Esophagus muscularis mucosa (tissue), 4 donors: Measurements from ENCODE around the gene TMED8. TPM values are rescaled to one million over a fixed set of nuclear protein-coding genes. Genes with fewer than 3 reads are reported as not detected.

ENCODE experiments used
- DNase-seq: peaks from one replicate; pipeline ENCODE4 v3.0.0-alpha.2; 2017; ENCODE audit errors: extremely low spot score
- H3K27ac ChIP-seq, 4 donors: fragments of 200-600 bp; sonication (generic); replicated peaks in 1 of 4; 1 replicate in 3 of 4; 2 replicates in 1 of 4; pipeline ENCODE4 v1.5.1; 2016 to 2019; ENCODE audit warnings: mild to moderate bottlenecking in 1 of 4
- H3K27me3 ChIP-seq, 4 donors: fragments of 200-600 bp; sonication (generic); one replicate each; pipeline versions ENCODE4 v1.5.1 to v1.6.0; 2016 to 2019
- H3K36me3 ChIP-seq, 4 donors: fragments of 200-600 bp; sonication (generic); one replicate each; pipeline ENCODE4 v1.5.1; 2016 to 2019
- H3K4me1 ChIP-seq, 4 donors: fragments of 200-600 bp; sonication (generic); one replicate each; pipeline ENCODE4 v1.5.1; 2016 to 2019
- H3K4me3 ChIP-seq, 4 donors: fragments of 200-600 bp; sonication (generic); 1 replicate in 2 of 4; 2 replicates in 2 of 4; pipeline ENCODE4 v1.5.1; 2016 to 2019; ENCODE audit warnings: mild to moderate bottlenecking in 4 of 4, moderate library complexity in 1 of 4
- H3K9me3 ChIP-seq, 4 donors: fragments of 200-600 bp; sonication (generic); 1 replicate in 3 of 4; 2 replicates in 1 of 4; pipeline ENCODE4 v1.5.1; 2016 to 2019
- EP300 ChIP-seq: sonication (generic); formaldehyde crosslinking; IDR thresholded peaks from one replicate; pipeline ENCODE4 v1.6.1; 2017; ENCODE audit warnings: antibody characterized with exemption
- POLR2A ChIP-seq: fragments of 450-650 bp; IDR thresholded peaks from one replicate; pipeline ENCODE4 v1.6.1; 2017; ENCODE audit warnings: antibody characterized with exemption, moderate library complexity, mild to moderate bottlenecking, low read depth
- POLR2AphosphoS5 ChIP-seq, 2 donors: sonication (generic); formaldehyde crosslinking; IDR thresholded peaks; one replicate each; pipeline ENCODE4 v1.6.1; 2017; ENCODE audit warnings: antibody characterized with exemption in 2 of 2
- WGBS: methylation state at CpG from one replicate; pipeline ENCODE4 v1.1.5; 2018; 5-methylcytosine and 5-hydroxymethylcytosine counted together
- intact Hi-C: fragments of 100-400 bp; cut with DNase I; formaldehyde crosslinking; loops from one replicate; pipeline ENCODE4 v1.15.1; 2023
- total RNA-seq, 4 donors: library from RNA; depleted of rRNA; stranded (reverse); fragments of >200 nt; gene quantifications; one replicate each; pipeline versions ENCODE4 v1.1.0 to v1.2.1, GENCODE V29; 2016
- TF ChIP-seq, protein P1 (sequence below), 3 experiments: fragments of 200-600 bp in 2 of 3; fragments of 450-650 bp in 1 of 3; sonication (generic) in 2 of 3; IDR thresholded peaks; one replicate each; pipeline ENCODE4 v1.5.1; 2017 to 2019; ENCODE audit warnings: antibody characterized with exemption in 3 of 3, mild to moderate bottlenecking in 2 of 3, moderate library complexity in 1 of 3

TMED8 gene
- total RNA-seq, 4 donors from 2014 or later = 15.2 to 21.8 (median 16.7) TPM

DNA sequence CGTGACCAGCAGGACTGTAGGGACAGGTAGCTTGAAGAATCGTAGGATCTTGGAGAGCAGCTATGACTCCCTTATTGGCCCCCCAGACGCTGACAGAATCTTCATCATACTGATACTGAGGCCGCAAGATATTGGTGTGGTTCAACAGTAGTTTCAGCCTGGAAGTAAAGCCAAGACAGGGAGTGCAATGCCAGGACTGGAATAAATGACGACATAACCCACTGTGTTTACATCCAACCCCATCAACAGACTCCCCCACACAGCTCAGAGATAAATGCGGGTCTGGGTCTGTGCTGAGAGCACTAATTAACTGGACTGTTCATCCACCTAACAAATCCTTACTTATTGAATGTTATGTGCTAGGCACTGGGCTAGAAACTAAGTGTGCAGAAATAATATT lies 29.8 kb upstream of the TMED8 start:
- 64% methylated on average over 6 of the region's 6 CpGs for WGBS
- TF ChIP-seq, protein P1, sequence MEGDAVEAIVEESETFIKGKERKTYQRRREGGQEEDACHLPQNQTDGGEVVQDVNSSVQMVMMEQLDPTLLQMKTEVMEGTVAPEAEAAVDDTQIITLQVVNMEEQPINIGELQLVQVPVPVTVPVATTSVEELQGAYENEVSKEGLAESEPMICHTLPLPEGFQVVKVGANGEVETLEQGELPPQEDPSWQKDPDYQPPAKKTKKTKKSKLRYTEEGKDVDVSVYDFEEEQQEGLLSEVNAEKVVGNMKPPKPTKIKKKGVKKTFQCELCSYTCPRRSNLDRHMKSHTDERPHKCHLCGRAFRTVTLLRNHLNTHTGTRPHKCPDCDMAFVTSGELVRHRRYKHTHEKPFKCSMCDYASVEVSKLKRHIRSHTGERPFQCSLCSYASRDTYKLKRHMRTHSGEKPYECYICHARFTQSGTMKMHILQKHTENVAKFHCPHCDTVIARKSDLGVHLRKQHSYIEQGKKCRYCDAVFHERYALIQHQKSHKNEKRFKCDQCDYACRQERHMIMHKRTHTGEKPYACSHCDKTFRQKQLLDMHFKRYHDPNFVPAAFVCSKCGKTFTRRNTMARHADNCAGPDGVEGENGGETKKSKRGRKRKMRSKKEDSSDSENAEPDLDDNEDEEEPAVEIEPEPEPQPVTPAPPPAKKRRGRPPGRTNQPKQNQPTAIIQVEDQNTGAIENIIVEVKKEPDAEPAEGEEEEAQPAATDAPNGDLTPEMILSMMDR (IDR thresholded peaks at IDR 0.05) = no peak
- no peak for TF ChIP-seq POLR2AphosphoS5 (IDR thresholded peaks at IDR 0.05)
- no peak for DNase-seq
- Histone ChIP-seq H3K4me3 (no peak overlapping the region), H3K27me3 (no peaks in the 10 kb centered on the region), H3K27ac (no peak overlapping the region), H3K9me3 (no peaks in the 10 kb centered on the region), H3K4me1 (no peaks in the 10 kb centered on the region), H3K36me3 (no peaks in the 10 kb centered on the region)
- intact Hi-C loops = no loop called here

DNA sequence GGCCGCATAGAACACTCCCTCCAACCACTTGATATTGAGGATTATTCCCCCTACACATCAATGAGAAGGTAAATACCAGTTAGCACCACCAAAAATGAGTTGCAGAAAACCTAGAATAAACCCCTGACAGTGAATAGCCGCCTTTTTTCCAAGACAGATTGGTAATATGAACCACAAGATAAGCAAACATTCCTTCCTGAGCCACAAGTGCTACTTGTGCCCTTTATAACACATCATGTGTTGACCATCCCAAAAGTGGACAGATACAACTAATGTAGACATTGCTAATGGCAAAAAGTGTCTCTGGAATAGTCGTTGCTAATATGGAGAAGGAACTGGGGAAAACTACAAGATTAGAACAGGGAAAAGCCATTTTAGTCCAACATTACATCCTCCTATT lies 29.2 kb upstream of the TMED8 start:
- DNase-seq = no peak
- Histone ChIP-seq H3K27ac (no peak overlapping the region), H3K4me1 (no peaks in the 10 kb centered on the region), H3K9me3 (no peaks in the 10 kb centered on the region), H3K36me3 (no peaks in the 10 kb centered on the region), H3K4me3 (no peak overlapping the region), H3K27me3 (no peaks in the 10 kb centered on the region)
- 73% methylated on average over 3 of the region's 3 CpGs for WGBS
- TF ChIP-seq, protein P1 (IDR thresholded peaks at IDR 0.05) = no peak
- TF ChIP-seq EP300 (no peak), POLR2A (no peak), POLR2AphosphoS5 (IDR thresholded peaks at IDR 0.05) (no peak)
- intact Hi-C loops = no loop called here

DNA sequence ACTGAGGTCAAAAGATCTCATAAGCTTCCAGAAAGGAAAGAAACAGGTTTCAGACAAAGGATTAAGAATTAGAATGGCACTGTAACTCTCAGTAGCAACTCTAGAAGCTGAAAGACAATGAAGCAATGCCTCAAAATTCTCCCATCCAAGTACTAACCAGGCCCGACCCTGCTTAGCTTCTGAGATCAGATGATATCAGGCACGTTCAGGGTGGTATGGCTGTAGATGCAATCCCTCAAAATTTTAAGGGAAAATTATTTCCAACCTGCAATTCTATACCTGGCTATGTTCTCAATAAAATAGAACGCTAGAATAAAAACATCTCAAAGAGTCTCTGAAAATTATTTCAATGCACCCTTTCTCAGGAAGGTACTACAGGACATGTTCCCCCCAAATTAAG lies 26.9 kb upstream of the TMED8 start:
- intact Hi-C loops = no loop called here
- no peak for DNase-seq
- TF ChIP-seq EP300 (no peak), POLR2A (no peak), POLR2AphosphoS5 (IDR thresholded peaks at IDR 0.05) (no peak)
- TF ChIP-seq, protein P1 (IDR thresholded peaks at IDR 0.05) = no peak
- no peaks in the 10 kb centered on the region for H3K36me3 ChIP-seq
- H3K4me1 ChIP-seq = no peaks in the 10 kb centered on the region
- WGBS = 90% methylated on average over 3 of the region's 3 CpGs
- no peak overlapping the region for H3K4me3 ChIP-seq
- no peaks in the 10 kb centered on the region for H3K9me3 ChIP-seq
- no peaks in the 10 kb centered on the region for H3K27me3 ChIP-seq
- no peak overlapping the region for H3K27ac ChIP-seq

DNA sequence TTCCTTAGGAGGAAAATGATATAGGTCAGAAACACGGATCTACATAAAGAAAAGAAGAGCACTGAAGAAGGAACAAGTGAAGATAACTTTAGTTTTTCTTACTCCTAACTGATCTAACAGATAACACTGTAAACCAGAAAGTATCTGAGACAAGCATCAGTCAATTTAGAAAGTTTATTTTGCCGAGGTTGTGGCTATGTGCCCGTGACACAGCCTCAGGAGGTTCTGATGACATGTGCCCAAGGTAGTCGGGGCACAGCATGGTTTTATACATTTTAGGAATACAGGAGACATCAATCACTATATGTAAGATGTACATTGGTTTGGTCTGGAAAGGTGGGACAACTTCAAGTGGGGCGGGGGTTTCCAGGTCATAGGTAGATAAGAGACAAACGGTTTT lies 23.3 kb upstream of the TMED8 start:
- TF ChIP-seq, protein P1 (IDR thresholded peaks at IDR 0.05) = no peak
- TF ChIP-seq EP300 (no peak), POLR2AphosphoS5 (IDR thresholded peaks at IDR 0.05) (no peak), POLR2A (no peak)

DNA sequence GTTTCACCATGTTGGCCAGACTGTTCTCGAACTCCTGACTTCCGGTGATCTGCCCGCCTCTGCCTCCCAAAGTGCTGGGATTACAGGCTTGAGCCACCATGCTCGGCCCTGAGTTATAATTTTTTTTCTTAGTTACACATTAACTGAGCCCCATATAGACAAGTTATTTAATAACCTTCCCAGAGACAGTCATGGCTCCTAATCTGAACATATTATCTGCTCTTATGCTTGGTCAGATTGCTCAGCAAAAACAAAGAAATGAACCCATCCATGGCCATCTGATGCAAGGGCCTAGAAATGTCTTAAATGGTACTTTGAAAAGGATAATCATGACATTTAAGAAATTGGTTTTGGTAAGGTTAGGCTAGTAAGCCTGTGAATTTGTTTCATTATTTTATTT lies 13.3 kb upstream of the TMED8 start:
- Histone ChIP-seq H3K36me3 (no peaks in the 10 kb centered on the region), H3K9me3 (no peaks in the 10 kb centered on the region), H3K4me3 (no peak overlapping the region), H3K27ac (no peak overlapping the region), H3K27me3 (no peaks in the 10 kb centered on the region), H3K4me1 (no peaks in the 10 kb centered on the region)
- no peak for DNase-seq
- TF ChIP-seq, protein P1 (IDR thresholded peaks at IDR 0.05) = no peak
- TF ChIP-seq EP300 = no peak
- no peak for TF ChIP-seq POLR2A
- TF ChIP-seq POLR2AphosphoS5 (IDR thresholded peaks at IDR 0.05) = no peak
- intact Hi-C loops = no loop called here
- 91% methylated on average over 4 of the region's 4 CpGs for WGBS

More for the DNA sequence above, 23.3 kb upstream of the TMED8 start:
- WGBS = 90% methylated on average over 6 of the region's 6 CpGs
- DNase-seq = no peak
- Histone ChIP-seq H3K27ac (no peak overlapping the region), H3K4me1 (no peaks in the 10 kb centered on the region), H3K9me3 (no peaks in the 10 kb centered on the region), H3K36me3 (no peaks in the 10 kb centered on the region), H3K4me3 (no peak overlapping the region), H3K27me3 (no peaks in the 10 kb centered on the region)
- intact Hi-C loops = no loop called here
